CD4-positive, alpha-beta T cell treated with Interleukin-6 at 100 ng/mL for 8 hours (primary cell): ENCODE data around the gene TAF5.
"Not testable (repeated sequence)": the region's sequence is repeated elsewhere in the genome, so short reads cannot be mapped to it uniquely, and the experiment has no call there.

Experiments
- DNase-seq: peaks from one replicate; pipeline ENCODE4 v3.0.0-alpha.2; 2020; ENCODE audit warnings: mixed read lengths, low spot score

TAF5 gene

DNA sequence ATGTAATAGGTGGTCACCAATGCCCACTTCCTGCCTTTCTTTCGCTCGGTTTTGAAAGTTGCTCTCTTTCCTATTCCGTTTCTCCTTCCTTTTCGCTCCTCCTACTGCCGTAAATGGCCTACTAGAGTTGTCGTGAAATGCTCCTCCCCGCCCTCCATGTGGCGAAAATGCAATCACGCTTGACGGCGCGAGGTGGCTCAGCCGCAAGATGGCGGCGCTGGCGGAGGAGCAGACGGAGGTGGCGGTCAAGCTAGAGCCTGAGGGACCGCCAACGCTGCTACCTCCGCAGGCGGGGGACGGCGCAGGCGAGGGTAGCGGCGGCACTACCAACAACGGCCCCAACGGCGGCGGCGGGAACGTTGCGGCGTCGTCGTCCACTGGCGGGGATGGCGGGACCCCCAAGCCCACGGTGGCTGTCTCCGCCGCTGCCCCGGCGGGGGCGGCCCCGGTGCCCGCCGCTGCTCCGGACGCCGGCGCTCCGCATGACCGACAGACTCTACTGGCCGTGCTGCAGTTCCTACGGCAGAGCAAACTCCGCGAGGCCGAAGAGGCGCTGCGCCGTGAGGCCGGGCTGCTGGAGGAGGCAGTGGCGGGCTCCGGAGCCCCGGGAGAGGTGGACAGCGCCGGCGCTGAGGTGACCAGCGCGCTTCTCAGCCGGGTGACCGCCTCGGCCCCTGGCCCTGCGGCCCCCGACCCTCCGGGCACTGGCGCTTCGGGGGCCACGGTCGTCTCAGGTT lies at the start of gene TAF5:
TAF5 (plus strand) TSS at position 195 of the 737 bp plus-strand sequence; CDS start at position 209, 14 bp downstream.
- DNase-seq = peak; percentile 91

DNA sequence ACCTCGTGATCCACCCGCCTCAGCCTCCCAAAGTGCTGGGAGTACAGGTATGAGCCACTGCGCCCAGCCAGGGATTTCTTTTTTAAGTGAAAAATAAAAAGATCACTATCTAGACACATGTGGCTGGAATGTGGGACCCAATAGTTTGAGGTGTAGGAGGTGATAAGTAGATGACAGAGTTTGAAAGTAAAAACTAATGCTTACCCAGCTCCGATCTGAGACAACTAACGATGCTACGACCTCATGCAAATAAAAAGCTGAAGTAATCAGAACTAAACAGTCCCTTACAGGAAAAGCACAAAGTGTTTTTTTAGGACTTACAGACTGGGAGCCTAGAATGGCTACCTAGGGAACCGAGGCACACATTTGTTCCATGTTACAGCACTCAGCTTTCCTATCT lies 39.9 kb upstream of the TAF5 start:
- no peak for DNase-seq

DNA sequence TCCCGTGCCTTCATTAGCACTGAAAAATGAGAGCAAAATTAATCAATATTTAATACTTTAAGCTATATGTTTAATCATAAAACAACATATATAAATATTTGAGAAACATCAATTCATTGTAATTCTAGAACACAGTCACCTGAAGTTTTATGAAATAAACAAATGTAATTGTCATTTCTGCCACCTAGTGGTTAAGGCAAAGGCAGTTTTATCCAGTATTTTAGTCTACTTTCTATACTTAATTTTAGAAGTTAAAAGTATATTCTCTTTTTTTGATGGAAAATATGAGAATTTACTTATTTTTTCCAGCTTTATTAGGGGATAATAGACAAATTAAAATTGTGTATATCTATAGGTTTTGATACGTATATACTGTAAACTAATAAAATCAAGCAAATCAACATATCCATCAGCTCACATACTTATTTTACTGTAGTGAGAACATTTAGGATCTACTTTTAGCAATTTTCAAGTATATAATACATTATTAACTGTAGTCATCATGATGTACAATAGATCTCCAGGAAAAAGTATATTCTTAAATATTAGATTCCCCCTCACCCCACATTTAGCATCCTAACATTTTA lies 33.7 kb upstream of the TAF5 start:
- DNase-seq = peak; percentile 8

DNA sequence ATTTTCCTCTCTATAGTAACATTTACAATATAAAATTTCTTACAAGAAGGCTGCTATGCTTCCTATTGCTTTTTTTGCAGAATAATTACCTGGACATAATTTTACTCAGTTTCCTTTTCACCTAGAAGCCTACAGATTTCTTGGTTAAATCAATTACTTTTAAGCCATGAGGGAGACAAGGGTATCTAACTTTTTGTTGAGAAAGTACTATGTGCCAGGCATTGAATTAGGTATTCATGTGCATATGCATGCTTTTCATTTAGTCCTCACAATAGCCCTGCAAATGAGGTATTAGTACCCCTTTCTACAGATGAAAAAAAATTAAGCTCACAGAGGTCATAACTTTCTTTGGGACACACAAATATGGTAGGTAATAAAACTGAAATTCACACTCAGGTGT lies 33.2 kb upstream of the TAF5 start:
- no peak for DNase-seq

DNA sequence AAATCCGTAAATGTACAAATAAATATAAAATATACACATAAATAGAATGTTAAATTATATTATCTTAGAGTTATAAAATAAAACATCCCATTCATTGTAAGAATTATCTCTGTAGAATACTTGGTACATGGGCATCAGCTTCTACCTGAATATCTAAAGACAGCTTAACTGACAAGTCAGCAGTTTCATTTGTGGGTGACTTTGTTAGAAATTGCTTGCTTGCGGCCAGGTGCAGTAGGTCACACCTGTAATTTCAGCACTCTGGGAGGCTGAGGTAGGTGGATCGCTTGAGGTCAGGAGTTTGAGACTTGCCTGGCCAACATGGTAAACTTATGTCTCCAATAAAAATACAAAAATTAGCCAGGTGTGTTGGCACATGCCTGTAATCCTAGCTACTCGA lies 31.4 kb upstream of the TAF5 start:
- no peak for DNase-seq

DNA sequence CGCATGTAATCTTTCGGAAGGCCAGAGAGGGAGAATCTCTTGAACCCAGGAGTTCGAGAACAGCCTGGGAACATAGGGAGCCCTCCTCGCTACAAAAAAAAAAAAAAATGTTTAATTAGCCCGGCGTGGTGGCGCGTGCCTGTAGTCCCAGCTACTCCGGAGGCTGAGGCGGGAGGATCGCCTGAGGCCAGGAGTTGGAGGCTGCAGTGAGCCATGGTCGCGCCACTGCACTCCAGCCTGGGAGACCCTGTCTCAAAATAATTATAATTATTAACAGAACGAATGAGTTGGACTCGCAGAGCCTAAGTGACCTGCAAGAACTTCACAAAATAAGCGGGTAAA lies 17.6 kb upstream of the TAF5 start:
- no peak for DNase-seq

DNA sequence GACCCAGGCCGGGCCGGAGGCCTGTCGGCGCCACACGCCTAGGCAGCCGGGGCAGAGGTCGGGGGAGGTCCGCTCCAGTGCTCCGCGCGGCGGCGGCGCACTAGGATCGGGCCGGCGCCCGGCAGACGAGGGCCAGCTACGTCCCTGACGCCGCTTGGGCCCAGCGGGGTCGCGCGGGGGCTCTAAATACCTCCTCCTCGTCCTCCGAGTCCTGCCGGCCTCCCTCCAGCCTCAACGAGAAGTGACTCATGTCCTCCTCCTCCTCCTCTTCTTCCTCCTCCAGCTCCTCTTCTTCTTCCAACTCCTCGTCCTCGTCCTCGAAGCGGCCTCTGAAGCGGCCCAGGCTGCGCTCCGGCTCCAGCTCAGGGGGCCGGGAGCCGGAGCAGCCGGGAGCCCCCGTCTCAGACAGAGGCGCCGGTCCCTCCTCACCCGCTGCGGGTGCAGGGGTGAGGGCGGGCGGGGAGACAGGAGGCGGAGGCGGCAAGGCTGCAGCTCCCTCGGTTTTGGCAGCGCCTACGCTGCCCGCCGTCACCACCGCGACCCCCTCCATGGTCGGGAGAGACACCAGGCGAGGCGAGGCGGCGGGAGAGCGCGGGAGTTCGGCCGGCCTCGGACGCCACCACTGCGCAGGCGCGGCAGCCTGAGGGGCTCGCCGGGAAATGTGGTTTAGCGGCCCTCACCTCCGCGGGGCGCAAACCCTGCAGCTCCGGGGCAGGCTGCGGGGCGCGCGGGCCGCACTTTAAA lies 17.1 kb upstream of the TAF5 start, which contains the start of gene PCGF6:
PCGF6 (minus strand) TSS at position 624 of the 744 bp plus-strand sequence; CDS start at position 550, 74 bp downstream.
- peak; percentile 62 for DNase-seq

DNA sequence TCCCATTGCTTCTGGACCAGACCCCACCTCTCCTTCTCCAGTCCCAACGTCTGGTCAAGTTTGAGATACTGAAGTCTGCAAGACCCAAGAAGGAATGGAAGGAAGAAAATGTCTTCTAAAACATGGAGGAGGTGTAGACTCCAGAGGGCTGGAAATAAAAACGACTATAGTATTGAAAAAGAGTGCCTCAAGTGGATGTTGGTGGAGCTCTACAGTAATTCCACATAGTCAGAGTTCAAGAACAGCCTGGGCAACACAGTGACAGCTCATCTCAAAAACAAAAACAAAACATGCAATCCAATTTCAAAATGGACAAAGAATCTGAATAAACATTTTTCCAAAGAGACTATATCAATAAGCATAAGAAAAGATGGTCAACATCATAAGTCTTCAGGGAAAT lies 14.5 kb upstream of the TAF5 start:
- no peak for DNase-seq

DNA sequence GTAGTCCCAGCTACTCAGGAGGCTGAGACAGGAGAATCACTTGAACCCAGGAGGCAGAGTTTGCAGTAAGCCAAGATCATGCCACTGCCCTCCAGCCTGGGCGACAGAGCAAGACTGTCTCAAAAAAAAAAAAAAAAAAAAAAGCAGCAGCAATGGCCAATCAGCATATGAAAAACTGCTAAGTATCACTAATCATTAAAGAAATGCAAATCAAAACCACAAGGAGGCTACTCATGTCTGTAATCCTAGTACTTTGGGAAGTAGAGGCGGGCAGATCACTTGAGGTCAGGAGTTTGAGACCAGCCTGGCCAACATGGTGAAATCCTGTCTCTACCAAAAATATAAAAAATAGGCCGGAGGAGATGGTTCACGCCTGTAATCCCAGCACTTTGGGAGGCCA lies 13.2 kb upstream of the TAF5 start:
- DNase-seq = not testable (repeated sequence)

DNA sequence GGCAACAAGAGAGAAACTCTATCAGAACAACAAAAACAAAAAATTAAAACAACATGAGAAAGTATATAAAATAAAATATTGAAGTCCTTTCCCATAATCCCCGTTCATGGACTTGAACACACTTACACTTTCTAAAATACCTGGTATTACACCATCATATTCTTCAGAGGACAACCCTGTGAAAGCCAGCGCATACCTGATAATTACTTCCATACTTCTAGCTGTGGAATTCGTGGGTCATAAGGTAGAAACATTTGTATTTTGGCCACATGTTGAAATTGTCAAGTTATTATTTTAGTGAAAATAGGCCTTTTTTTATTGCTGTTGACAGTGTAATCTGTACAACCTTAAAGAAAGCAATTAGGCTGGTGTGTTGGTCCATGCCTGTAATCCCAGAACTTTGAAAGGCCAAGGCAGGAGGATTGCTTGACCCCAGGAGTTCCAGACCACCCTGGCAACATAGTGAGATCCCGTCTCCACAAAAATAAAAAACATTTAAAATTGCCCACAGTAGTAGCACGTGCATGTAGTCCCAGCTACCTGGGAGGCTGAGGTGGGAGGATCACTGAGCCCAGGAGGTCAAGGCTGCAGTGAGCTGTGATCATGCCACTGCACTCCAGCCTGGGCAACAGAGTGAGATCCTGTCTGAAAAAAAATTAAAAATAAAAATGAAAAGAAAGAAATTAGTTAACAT lies 11.7 kb upstream of the TAF5 start:
- DNase-seq = no peak

DNA sequence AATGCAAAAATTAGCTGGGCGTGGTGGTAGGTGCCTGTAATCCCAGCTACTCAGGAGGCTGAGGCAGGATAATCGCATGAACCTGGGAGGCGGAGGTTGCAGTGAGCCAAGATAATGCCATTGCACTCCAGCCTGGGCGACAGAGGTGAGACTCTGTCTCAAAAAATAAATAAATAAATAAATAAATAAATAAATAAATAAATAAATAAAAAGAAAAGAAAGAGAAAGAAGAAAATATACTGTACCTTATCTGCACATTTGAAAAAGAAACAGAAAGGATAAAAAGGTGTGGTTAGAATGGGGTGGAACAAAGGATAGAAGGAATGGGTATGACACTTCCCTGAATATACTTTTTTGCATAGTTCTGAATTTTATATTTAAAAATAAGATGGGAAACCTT lies 8.3 kb upstream of the TAF5 start:
- not testable (repeated sequence) for DNase-seq

DNA sequence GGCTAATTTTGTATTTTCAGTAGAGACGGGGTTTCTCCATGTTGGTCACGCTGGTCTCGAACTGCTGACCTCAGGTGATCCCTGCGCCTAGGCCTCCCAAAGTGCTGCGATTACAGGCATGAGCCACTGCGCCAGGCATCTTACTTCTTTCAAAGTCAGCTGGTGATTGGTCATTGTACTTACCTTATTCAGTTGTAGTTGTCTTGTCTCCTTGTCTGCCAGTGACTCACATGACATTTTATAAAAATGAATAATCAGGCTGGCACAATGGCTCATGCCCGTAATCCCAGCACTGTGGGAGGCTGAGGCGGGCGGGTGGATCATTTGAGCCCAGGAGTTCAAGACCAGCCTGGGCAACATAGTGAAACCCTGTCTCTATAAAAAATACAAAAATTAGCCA lies 7.0 kb upstream of the TAF5 start:
- DNase-seq = not testable (repeated sequence)

DNA sequence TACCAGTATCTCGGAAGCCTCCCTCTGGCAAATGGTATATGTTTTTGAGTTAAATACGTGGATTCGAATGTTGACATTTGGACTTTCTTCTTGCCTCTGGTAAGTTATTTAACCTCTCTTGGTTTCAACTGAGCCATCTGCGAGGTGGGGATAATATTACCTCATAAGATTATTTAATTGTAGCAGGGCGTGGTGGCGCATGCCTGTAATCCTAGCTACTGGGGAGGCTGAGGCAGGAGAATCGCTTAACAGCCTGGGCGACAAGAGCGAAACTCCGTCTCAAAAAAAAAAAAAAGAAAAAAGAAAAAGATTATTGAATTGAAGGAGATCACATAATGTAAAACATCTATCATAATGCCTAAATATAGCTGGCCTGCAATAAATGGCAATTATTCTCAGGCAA lies 396 bp upstream of the TAF5 start:
- DNase-seq = no peak

DNA sequence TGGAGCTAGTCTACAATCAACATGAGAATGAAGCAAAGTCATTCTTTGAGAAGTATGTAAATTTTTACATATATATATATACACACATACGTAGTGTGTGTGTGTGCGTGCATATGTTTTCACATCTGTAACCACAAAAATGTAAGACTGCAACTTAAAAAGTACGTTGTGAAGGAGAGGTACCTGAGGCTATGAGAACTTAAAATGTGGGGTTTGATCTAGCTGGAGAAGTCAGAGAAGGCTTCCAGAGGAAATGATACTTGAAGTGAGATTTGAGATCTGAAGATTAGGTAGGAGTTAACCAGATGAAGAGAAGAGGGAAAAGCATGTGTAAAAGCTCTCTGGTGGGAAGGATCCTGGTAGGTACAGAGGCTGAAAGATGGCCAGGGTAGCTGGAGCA lies 5.8 kb downstream of the TAF5 start:
- no peak for DNase-seq

DNA sequence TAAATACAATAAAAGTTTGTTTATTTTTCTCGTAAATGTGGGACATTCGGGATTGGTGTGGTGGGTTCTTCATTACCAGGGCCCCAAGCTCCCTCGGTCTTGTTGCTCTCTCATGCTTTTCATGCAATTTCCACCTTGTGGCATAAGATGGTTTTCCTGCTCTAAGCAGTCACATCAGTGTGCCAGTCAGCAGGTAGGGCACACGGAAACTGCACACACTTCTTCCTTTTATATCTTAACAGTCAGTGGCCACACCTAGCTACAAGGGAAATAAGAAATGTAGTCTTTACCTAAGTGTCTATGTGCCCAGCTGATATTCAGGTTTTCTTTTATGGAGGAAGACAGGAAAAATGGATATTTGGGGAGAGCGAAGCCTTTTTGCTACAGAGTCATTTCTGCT lies 6.5 kb downstream of the TAF5 start:
- no peak for DNase-seq

DNA sequence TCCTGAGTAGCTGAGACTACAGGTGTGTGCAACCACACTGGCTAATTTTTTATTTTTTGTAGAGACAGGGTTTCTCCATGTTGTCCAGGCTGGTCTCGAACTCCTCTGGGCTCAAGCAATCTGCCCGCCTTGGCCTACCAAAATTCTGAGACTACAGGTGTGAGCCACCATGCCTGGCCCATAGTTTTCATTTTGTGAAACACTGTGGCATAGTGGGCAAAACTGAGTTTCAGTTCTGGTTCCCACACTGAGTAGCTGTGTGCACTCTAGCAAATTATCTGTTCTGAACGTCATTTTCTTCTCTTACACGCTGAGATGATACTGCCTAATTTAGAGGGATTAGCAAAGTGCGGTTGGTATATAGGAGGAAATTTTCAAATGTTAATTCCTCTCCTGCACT lies 15.0 kb downstream of the TAF5 start:
- DNase-seq = no peak

DNA sequence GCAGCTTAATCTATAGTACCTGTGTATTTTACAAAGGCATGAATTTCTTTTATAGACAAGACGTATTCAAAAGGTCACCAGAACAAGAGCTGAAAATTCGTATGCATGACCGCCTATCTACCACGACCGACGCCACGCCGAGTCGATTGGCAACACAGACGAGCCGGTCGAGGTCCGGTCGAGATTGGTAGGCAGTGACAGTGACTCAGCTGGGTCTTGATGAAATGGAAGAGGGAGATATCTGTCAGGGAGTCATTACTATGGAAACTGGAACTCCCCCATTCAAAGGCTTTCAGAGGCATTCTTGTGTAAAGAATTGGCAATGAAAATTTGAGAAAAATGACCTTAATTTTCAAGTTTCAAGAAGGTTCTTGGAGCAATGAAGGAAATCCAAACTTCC lies 26.4 kb downstream of the TAF5 start:
- no peak for DNase-seq

DNA sequence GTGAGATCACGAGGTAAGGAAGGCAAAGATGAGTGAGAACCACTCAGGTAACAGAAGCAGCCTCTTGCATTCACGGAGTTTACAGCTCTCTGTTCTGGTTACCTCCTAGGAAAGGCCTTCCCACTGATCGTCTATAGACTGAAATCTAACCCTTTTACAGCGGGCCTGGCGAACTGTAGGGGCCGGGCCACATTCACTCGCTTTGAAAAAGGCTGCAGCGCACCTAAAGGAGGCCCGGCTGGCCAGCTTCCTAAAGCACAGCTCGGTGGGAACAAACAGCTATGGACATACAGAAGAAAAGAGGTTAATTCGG lies 27.9 kb downstream of the TAF5 start:
- no peak for DNase-seq

DNA sequence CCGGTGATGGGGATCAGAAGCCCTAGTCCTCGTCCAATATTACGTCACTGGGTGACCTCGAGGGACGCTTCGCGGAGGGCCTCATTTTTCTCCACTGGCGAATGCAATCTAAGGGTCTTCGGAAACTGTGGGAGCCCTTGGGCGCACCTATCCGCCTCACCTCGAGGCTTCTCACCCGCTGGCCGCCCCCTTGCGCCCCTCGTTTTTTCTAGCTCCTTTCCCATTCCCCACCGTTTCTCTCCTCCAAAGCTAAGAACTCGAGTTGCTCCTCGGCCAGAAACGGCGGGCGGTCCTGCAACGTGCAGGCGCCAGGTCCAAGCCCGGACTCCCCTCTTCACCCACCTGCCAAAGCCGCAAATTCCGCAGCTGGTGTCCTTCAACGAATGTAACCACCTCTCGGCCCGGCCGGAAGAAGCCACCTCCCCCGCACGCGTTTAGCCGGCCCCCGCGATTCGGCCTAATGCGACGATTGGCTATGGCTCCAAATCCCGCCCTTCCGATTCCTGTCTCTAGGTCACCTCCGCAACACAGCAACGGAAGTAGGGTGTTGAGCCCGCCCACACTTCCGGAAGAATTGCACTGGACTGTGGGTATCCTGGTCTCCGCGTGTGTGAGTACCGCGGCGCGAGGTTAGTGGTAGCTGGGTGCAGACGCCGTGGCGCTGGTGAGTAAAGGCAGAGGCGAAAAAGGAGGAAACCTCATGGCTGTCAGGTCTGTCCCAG lies 28.5 kb downstream of the TAF5 start, which contains the start of the genes ATP5MK and PDCD11:
ATP5MK (minus strand) TSS at position 409 of the 722 bp plus-strand sequence. CDS start 4,018 bp downstream, outside the sequence.
PDCD11 (plus strand) TSS at position 560 of the 722 bp plus-strand sequence. CDS start 1,801 bp downstream, outside the sequence.
- peak; percentile 95 for DNase-seq

DNA sequence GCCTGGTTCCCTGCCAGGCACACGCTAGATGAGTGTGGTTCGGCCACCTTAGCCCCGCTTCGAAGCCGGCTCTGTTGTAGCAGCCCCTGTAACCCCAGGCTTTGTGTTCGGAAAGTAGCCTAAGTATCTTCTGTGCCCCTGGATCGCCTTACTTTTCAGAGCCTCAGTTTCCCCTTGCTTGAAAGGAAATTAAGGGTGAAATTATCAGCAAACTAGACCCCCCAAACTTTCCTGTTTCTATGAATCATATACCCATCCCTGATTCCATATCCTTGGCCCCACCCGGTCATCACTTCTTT lies 29.0 kb downstream of the TAF5 start:
- no peak for DNase-seq

DNA sequence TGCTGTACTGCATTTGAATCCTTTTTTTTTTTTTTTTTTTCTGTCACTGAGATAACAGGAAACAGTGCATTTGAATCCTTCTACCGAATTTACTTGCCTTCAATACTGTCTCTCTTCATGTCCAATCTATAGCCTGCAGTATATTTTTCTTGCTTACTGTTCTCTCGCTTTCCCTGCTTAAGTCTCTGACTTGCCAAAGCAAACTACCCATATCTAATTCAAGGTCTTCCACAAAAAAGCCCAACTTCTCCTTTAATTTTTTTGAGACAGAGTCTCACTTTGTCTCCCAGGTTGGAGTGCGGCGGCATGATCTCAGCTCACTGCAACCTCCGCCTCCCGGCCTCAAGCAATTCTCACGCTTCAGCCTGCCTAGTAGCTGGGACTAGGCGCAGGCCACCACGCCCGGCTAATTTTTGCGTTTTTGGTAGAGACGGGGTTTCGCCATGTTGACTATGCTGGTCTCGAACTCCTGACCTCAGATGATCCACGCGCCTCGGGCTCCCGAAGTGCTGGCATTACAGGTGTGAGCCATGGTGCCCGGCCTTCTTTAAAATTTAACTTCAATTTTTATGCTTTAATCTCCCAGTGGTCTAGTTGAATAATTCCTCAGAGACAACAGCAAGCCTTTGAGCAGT lies 29.5 kb downstream of the TAF5 start:
- no peak for DNase-seq

DNA sequence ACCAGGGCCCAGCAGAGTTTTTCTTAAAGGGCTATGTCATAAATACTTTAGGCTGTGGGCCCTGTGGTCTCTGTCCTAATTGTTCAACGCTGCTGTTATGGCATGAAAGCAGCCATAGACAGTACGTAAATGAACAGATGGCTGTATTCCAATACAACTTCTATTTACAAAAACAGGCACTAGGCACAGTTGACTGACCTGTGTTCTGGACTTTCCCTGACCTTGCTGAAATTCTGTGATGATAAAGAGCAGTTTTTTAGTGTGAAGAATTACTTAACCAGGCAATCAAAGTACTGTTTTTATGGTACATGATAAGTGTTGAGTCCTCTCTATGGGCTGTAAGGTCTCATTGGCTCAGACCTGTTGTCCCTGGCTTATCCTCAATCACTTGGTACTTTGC lies 45.8 kb downstream of the TAF5 start:
- DNase-seq = no peak
